ENCODE measurements around the gene ADD2.

The ADD2 gene

GRCh38 chr2:70767699-70768589 is at the start of gene ADD2:
Gene ADD2, minus strand, starts transcription at chr2:70768200. Its CDS starts 61,792 bp downstream, at chr2:70706408.
- H3K4me3 ChIP-seq (replicated peaks in 1 of 2; ENCODE audit: low read depth in 2 of 2, low read length in 2 of 2): peak within 1 kb of the TSS in 1 of 2 donors; percentile 3
- DNase-seq (ENCODE audit: low read depth in 2 of 2): peak; percentile 3 to 21
- no peak for TF ChIP-seq CTCF (IDR thresholded peaks at IDR 0.05; ENCODE audit: low read depth, low read length)

GRCh38 chr2:70817284-70817954 is 49.4 kb upstream of the ADD2 start:
- DNase-seq (ENCODE audit: low read depth in 2 of 2): no peak
- TF ChIP-seq CTCF (IDR thresholded peaks at IDR 0.05; ENCODE audit: low read depth, low read length): no peak
- H3K4me3 ChIP-seq (replicated peaks in 1 of 2; ENCODE audit: low read depth in 2 of 2, low read length in 2 of 2): no peak overlapping the region

GRCh38 chr2:70816726-70817125 is 48.7 kb upstream of the ADD2 start:
- DNase-seq (ENCODE audit: low read depth in 2 of 2): no peak
- TF ChIP-seq CTCF (IDR thresholded peaks at IDR 0.05; ENCODE audit: low read depth, low read length): no peak
- H3K4me3 ChIP-seq (replicated peaks in 1 of 2; ENCODE audit: low read depth in 2 of 2, low read length in 2 of 2): no peak overlapping the region

GRCh38 chr2:70808983-70809958 is 41.3 kb upstream of the ADD2 start:
- no peak for TF ChIP-seq CTCF (IDR thresholded peaks at IDR 0.05; ENCODE audit: low read depth, low read length)
- no peak overlapping the region for H3K4me3 ChIP-seq (replicated peaks in 1 of 2; ENCODE audit: low read depth in 2 of 2, low read length in 2 of 2)
- no peak for DNase-seq (ENCODE audit: low read depth in 2 of 2)

- no peak for DNase-seq (ENCODE audit: low read depth in 2 of 2)
- no peak for TF ChIP-seq CTCF (IDR thresholded peaks at IDR 0.05; ENCODE audit: low read depth, low read length)
These were observed 39.8 kb upstream of the ADD2 start for GRCh38 chr2:70807828-70808118.

GRCh38 chr2:70807102-70807827 is 39.3 kb upstream of the ADD2 start:
- no peak for DNase-seq (ENCODE audit: low read depth in 2 of 2)
- H3K4me3 ChIP-seq (replicated peaks in 1 of 2; ENCODE audit: low read depth in 2 of 2, low read length in 2 of 2): no peak overlapping the region
- TF ChIP-seq CTCF (IDR thresholded peaks at IDR 0.05; ENCODE audit: low read depth, low read length): no peak

More at GRCh38 chr2:70807828-70808118, 39.8 kb upstream of the ADD2 start:
- no peak overlapping the region for H3K4me3 ChIP-seq (replicated peaks in 1 of 2; ENCODE audit: low read depth in 2 of 2, low read length in 2 of 2)

Measured in cardiac fibroblast (primary cell).